Measurements from ENCODE around the gene CAPN13. TPM values are rescaled to one million over a fixed set of nuclear protein-coding genes. Genes with fewer than 3 reads are reported as not detected.

Gene CAPN13
- total and polyA plus RNA-seq, 2 donors (not counting 3 experiments of a cell fraction or from before 2014, with no cell fraction given): not detected

DNA sequence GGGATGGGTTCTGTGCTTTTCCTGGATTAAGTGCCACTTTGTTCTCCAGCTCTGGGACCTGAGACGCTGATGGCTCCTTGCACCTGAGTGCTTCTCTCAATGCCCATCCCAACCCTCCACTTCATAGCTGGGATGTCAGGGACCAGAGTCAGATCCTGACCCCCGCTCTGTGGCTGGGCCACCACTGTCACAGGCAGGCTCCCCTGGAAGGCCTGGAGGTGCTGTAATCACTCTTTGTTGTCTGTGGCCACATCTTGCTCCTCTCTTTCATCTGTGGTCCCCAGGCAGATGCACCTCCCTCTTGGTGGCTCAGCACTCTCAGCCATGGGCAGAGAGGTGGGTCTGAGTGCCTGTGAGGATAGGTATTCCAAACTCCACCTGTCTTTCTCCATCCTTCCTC is 62.4 kb downstream of the CAPN13 start:
- H3K27me3 ChIP-seq (ENCODE audit: control insufficient read depth in 2 of 2, insufficient read depth in 2 of 2, low read length in 2 of 2): no peaks in the 10 kb centered on the region
- intact Hi-C loops (cut with micrococcal nuclease): no loop called here
- H3K36me3 ChIP-seq (ENCODE audit: control insufficient read depth in 2 of 2, extremely low read depth in 1 of 2, insufficient read depth in 2 of 2, low read length in 2 of 2): no peaks in the 10 kb centered on the region
- no peak overlapping the region for H2AFZ ChIP-seq (ENCODE audit: low read depth, low read length)
- no peak overlapping the region for H3K9ac ChIP-seq (replicated peaks; ENCODE audit: extremely low read depth, insufficient read depth, low read length)
- BruUV-seq (replicated peaks): no TSS peak
- DNase-seq (ENCODE audit: low read depth, low spot score) (no peak), FAIRE-seq (no peak)
- no peaks in the 10 kb centered on the region for H3K4me1 ChIP-seq (ENCODE audit: control insufficient read depth, extremely low read depth, insufficient read depth, low read length)
- TF ChIP-seq, protein P1, sequence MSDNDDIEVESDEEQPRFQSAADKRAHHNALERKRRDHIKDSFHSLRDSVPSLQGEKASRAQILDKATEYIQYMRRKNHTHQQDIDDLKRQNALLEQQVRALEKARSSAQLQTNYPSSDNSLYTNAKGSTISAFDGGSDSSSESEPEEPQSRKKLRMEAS (IDR thresholded peaks at IDR 0.05; ENCODE audit: insufficient read depth, insufficient read length): no peak
- TF ChIP-seq CTCF (IDR thresholded peaks at IDR 0.05; ENCODE audit: extremely low read depth in 1 of 2, insufficient read depth in 1 of 2, low read depth in 1 of 2, low read length in 2 of 2) (no peak), POLR2A (IDR thresholded peaks at IDR 0.05; ENCODE audit: low read depth, low read length) (no peak), EZH2 (IDR thresholded peaks at IDR 0.05; ENCODE audit: borderline replicate concordance, low read depth, low read length, severe bottlenecking) (no peak), FOS (IDR thresholded peaks at IDR 0.05; ENCODE audit: borderline replicate concordance, insufficient read depth, low read length) (no peak), MYC (IDR thresholded peaks at IDR 0.05; ENCODE audit: low read depth, low read length) (no peak), GATA2 (IDR thresholded peaks at IDR 0.05; ENCODE audit: insufficient read depth, insufficient read length, low read depth, low read length) (no peak), JUN (IDR thresholded peaks at IDR 0.05; ENCODE audit: borderline replicate concordance, insufficient read depth, insufficient read length, low read depth) (no peak), POLR2AphosphoS5 (IDR thresholded peaks at IDR 0.05; ENCODE audit: insufficient read depth, low read depth, low read length) (no peak)
- H3K79me2 ChIP-seq (ENCODE audit: control insufficient read depth, insufficient read depth, low read length): no peaks in the 10 kb centered on the region
- no peaks in the 10 kb centered on the region for H3K9me1 ChIP-seq (replicated peaks; ENCODE audit: control insufficient read depth, extremely low read depth, insufficient read depth, low read length)
- no peaks in the 10 kb centered on the region for H3K9me3 ChIP-seq (replicated peaks; ENCODE audit: control insufficient read depth, insufficient read depth, low read length)
- H4K20me1 ChIP-seq (replicated peaks; ENCODE audit: control insufficient read depth, extremely low read depth, insufficient read depth, low read length): no peaks in the 10 kb centered on the region
- dilution Hi-C loops (cut with MboI; ENCODE audit: extremely low pct_ligation_motif_present, low sequenced_read_pairs): no loop called here
- H3K4me3 ChIP-seq (replicated peaks in 1 of 3; ENCODE audit: insufficient read depth in 1 of 3, low read depth in 1 of 3, low read length in 3 of 3): no peak overlapping the region
- H3K4me2 ChIP-seq (ENCODE audit: insufficient read depth, low read length): no peak overlapping the region
- ChIA-PET POLR2A (no interaction called here), CTCF (no interaction called here)
- no peak overlapping the region for H3K27ac ChIP-seq (ENCODE audit: insufficient read depth, low read depth, low read length)

Data from endothelial cell of umbilical vein (primary cell).